HCT116 (cell line): ENCODE data around the gene SEH1L.

Source experiments
- CTCF ChIP-seq, 3 experiments: fragments of 200-600 bp in 1 of 3; sonication (generic) in 1 of 3; IDR thresholded peaks in 2 of 3; conservative IDR thresholded peaks in 1 of 3; 2 replicates each; pipeline ENCODE4 v1.5.1; 2012 to 2017; ENCODE audit warnings: low read depth in 2 of 3, low read length in 2 of 3, antibody characterized with exemption in 1 of 3, borderline replicate concordance in 1 of 3, control low read depth in 1 of 3, mild to moderate bottlenecking in 1 of 3, mixed read lengths in 1 of 3, mixed run types in 1 of 3, moderate library complexity in 1 of 3; ENCODE audit not compliant: insufficient read depth in 1 of 3
- EZH2 ChIP-seq: fragments of 200-600 bp; sonication (generic); IDR thresholded peaks from 2 replicates; pipeline ENCODE4 v1.6.1; 2017; ENCODE audit warnings: antibody characterized with exemption, mixed run types
- EZH2phosphoT487 ChIP-seq: fragments of 200-600 bp; IDR thresholded peaks from 2 replicates; pipeline ENCODE4 v1.6.1; 2018; ENCODE audit warnings: antibody characterized with exemption, borderline replicate concordance
- JUND ChIP-seq: IDR thresholded peaks from 2 replicates; pipeline ENCODE4 v1.6.1; 2012
- POLR2A ChIP-seq: IDR thresholded peaks from 2 replicates; pipeline ENCODE4 v1.7.0; 2011; ENCODE audit warnings: borderline replicate concordance; ENCODE audit not compliant: insufficient read depth, insufficient read length; ENCODE audit errors: extremely low read depth
- POLR2AphosphoS5 ChIP-seq: IDR thresholded peaks from 2 replicates; pipeline ENCODE4 v1.6.1; 2011; ENCODE audit warnings: mild to moderate bottlenecking, low read depth, low read length, moderate library complexity
- RAD21 ChIP-seq: IDR thresholded peaks from 2 replicates; pipeline ENCODE4 v1.6.1; 2012; ENCODE audit warnings: low read depth, mild to moderate bottlenecking
- REST ChIP-seq: IDR thresholded peaks from 2 replicates; pipeline ENCODE4 v1.6.1; 2012; ENCODE audit warnings: low read depth
- SIN3A ChIP-seq: IDR thresholded peaks from 2 replicates; pipeline ENCODE4 v1.6.1; 2012; ENCODE audit warnings: low read depth

- TF ChIP-seq CTCF (IDR thresholded peaks at IDR 0.05 in 2 of 3, conservative IDR thresholded peaks at IDR 0.05 in 1 of 3; ENCODE audit: borderline replicate concordance in 1 of 3, insufficient read depth in 1 of 3, low read depth in 2 of 3, low read length in 2 of 3) (no peak), POLR2A (no peak), POLR2AphosphoS5 (no peak), REST (no peak), JUND (no peak), EZH2phosphoT487 (no peak), SIN3A (no peak), EZH2 (no peak), RAD21 (no peak)
Measured at GRCh38 chr18:13018374-13018773, 70.6 kb downstream of the SEH1L start.
